Left ventricle myocardium inferior (tissue), 1 donor: Measurements from ENCODE around the gene IGLON5. TPM values are rescaled to one million over a fixed set of nuclear protein-coding genes. Genes with fewer than 3 reads are reported as not detected.

Source experiments
- DNase-seq: peaks from one replicate; pipeline ENCODE4 v3.0.0-alpha.2; 2020
- H3K27ac ChIP-seq: fragments of 200-600 bp; replicated peaks from 2 replicates; pipeline ENCODE4 v1.8.0; 2021
- H3K27me3 ChIP-seq: fragments of 200-600 bp; 2 replicates; pipeline ENCODE4 v1.8.0; 2021; ENCODE audit warnings: low read depth
- H3K36me3 ChIP-seq: fragments of 200-600 bp; 2 replicates; pipeline ENCODE4 v1.8.0; 2021
- H3K4me1 ChIP-seq: fragments of 200-600 bp; 2 replicates; pipeline ENCODE4 v1.8.0; 2021
- H3K4me3 ChIP-seq: fragments of 200-600 bp; 2 replicates; pipeline ENCODE4 v1.8.0; 2021; ENCODE audit warnings: mild to moderate bottlenecking, moderate library complexity
- H3K9me3 ChIP-seq: fragments of 200-600 bp; replicated peaks from 2 replicates; pipeline ENCODE4 v1.8.0; 2021
- CTCF ChIP-seq: fragments of 200-600 bp; IDR thresholded peaks from 2 replicates; pipeline ENCODE4 v1.8.0; 2021; ENCODE audit warnings: antibody characterized with exemption, mild to moderate bottlenecking, borderline replicate concordance
- intact Hi-C: fragments of 100-400 bp; cut with micrococcal nuclease; formaldehyde crosslinking; loops from one replicate; pipeline ENCODE4 v1.11.0; 2022
- total RNA-seq: library from RNA; stranded (reverse); fragmentation: NEBNext Ultra II Directional; extraction: Animal tissue kit (Norgen Biotek cat#: 25700); gene quantifications from one replicate; pipeline ENCODE4 v1.2.1, GENCODE V29; 2021
- donor health status: DM: no; HTN: yes; CAD: no; lungs with severe emphysema.

Gene IGLON5
- total RNA-seq, 1 donor from 2014 or later: not detected

- intact Hi-C loops: no loop called here
- Histone ChIP-seq H3K4me1 (no peaks in the 10 kb centered on the region), H3K9me3 (peaks cover 7% of the 10 kb centered on the region), H3K27ac (no peak overlapping the region), H3K36me3 (no peaks in the 10 kb centered on the region), H3K27me3 (peaks cover 98% of the 10 kb centered on the region), H3K4me3 (no peak overlapping the region)
- TF ChIP-seq CTCF: no peak
- no peak for DNase-seq
Observed at GRCh38 chr19:51293571-51294210, 17.8 kb upstream of the IGLON5 start.

- H3K4me1 ChIP-seq: no peaks in the 10 kb centered on the region
- H3K9me3 ChIP-seq: peaks cover 7% of the 10 kb centered on the region
- intact Hi-C loops: no loop called here
- H3K36me3 ChIP-seq: no peaks in the 10 kb centered on the region
- H3K4me3 ChIP-seq: no peak overlapping the region
- no peak for DNase-seq
- no peak for TF ChIP-seq CTCF
- peaks cover 98% of the 10 kb centered on the region for H3K27me3 ChIP-seq
- no peak overlapping the region for H3K27ac ChIP-seq
Observed at GRCh38 chr19:51294211-51294976, 17.1 kb upstream of the IGLON5 start.

GRCh38 chr19:51294977-51295375, 16.5 kb upstream of the IGLON5 start:
- no peak for DNase-seq
- H3K36me3 ChIP-seq: no peaks in the 10 kb centered on the region
- intact Hi-C loops: no loop called here
- H3K27me3 ChIP-seq: peaks cover 98% of the 10 kb centered on the region
- H3K4me1 ChIP-seq: no peaks in the 10 kb centered on the region
- H3K4me3 ChIP-seq: no peak overlapping the region
- no peak for TF ChIP-seq CTCF
- peaks cover 7% of the 10 kb centered on the region for H3K9me3 ChIP-seq
- H3K27ac ChIP-seq: no peak overlapping the region

- TF ChIP-seq CTCF: no peak
- H3K4me3 ChIP-seq: no peak overlapping the region
- no peak overlapping the region for H3K27ac ChIP-seq
- H3K36me3 ChIP-seq: no peaks in the 10 kb centered on the region
- H3K9me3 ChIP-seq: peaks cover 7% of the 10 kb centered on the region
- intact Hi-C loops: no loop called here
- DNase-seq: no peak
- H3K4me1 ChIP-seq: no peaks in the 10 kb centered on the region
- H3K27me3 ChIP-seq: peaks cover 98% of the 10 kb centered on the region
Observed at GRCh38 chr19:51295382-51296126, 15.9 kb upstream of the IGLON5 start.

- intact Hi-C loops: no loop called here
- Histone ChIP-seq H3K4me1 (no peaks in the 10 kb centered on the region), H3K9me3 (peaks cover 7% of the 10 kb centered on the region), H3K27ac (no peak overlapping the region), H3K4me3 (no peak overlapping the region), H3K36me3 (no peaks in the 10 kb centered on the region), H3K27me3 (peaks cover 93% of the 10 kb centered on the region)
- DNase-seq: no peak
- no peak for TF ChIP-seq CTCF
Observed at GRCh38 chr19:51296336-51297093, 14.9 kb upstream of the IGLON5 start.
